Measurements from ENCODE around the gene IL19. TPM values are rescaled to one million over a fixed set of nuclear protein-coding genes. Genes with fewer than 3 reads are reported as not detected.

The IL19 gene
- total and polyA plus RNA-seq, 2 donors (not counting 3 experiments of a cell fraction or from before 2014, with no cell fraction given) = not detected

DNA sequence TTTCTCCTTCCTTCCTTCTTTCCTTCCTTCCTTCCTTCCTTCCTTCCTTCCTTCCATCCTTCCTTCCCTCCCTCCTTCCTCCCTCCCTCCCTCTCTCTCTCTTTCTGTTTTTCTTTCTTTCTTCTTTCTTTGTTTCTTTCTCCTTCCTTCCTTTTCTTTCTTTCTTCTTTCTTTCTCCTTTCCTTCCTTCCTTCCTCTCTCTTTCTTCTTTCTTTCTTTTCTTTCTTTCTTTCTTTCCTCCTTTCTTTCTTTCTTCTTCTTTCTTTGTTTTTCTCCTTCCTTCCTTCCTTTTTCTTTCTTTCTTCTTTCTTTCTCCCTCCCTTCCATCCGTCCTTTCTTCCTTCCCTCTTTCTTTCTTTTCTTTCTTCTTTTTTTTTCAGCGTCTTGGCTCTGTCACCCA, 18.1 kb upstream of the IL19 start:
- no peak overlapping the region for H2AFZ ChIP-seq (ENCODE audit: low read depth, low read length)
- no peak overlapping the region for H3K4me3 ChIP-seq (replicated peaks in 1 of 3; ENCODE audit: insufficient read depth in 1 of 3, low read depth in 1 of 3, low read length in 3 of 3)
- no peak overlapping the region for H3K27ac ChIP-seq (ENCODE audit: insufficient read depth, low read depth, low read length)
- H3K9ac ChIP-seq (replicated peaks; ENCODE audit: extremely low read depth, insufficient read depth, low read length) = no peak overlapping the region
- no peaks in the 10 kb centered on the region for H3K9me3 ChIP-seq (replicated peaks; ENCODE audit: control insufficient read depth, insufficient read depth, low read length)
- POLR2A ChIA-PET = no interaction called here
- intact Hi-C loops (cut with micrococcal nuclease) = no loop called here
- H3K9me1 ChIP-seq (replicated peaks; ENCODE audit: control insufficient read depth, extremely low read depth, insufficient read depth, low read length) = no peaks in the 10 kb centered on the region
- TF ChIP-seq POLR2AphosphoS5 (IDR thresholded peaks at IDR 0.05; ENCODE audit: insufficient read depth, low read depth, low read length) (no peak), MYC (IDR thresholded peaks at IDR 0.05; ENCODE audit: low read depth, low read length) (no peak), EZH2 (IDR thresholded peaks at IDR 0.05; ENCODE audit: borderline replicate concordance, low read depth, low read length, severe bottlenecking) (no peak), GATA2 (IDR thresholded peaks at IDR 0.05; ENCODE audit: insufficient read depth, insufficient read length, low read depth, low read length) (no peak), JUN (IDR thresholded peaks at IDR 0.05; ENCODE audit: borderline replicate concordance, insufficient read depth, insufficient read length, low read depth) (no peak), FOS (IDR thresholded peaks at IDR 0.05; ENCODE audit: borderline replicate concordance, insufficient read depth, low read length) (no peak), POLR2A (IDR thresholded peaks at IDR 0.05; ENCODE audit: low read depth, low read length) (no peak)
- TF ChIP-seq, protein P1, sequence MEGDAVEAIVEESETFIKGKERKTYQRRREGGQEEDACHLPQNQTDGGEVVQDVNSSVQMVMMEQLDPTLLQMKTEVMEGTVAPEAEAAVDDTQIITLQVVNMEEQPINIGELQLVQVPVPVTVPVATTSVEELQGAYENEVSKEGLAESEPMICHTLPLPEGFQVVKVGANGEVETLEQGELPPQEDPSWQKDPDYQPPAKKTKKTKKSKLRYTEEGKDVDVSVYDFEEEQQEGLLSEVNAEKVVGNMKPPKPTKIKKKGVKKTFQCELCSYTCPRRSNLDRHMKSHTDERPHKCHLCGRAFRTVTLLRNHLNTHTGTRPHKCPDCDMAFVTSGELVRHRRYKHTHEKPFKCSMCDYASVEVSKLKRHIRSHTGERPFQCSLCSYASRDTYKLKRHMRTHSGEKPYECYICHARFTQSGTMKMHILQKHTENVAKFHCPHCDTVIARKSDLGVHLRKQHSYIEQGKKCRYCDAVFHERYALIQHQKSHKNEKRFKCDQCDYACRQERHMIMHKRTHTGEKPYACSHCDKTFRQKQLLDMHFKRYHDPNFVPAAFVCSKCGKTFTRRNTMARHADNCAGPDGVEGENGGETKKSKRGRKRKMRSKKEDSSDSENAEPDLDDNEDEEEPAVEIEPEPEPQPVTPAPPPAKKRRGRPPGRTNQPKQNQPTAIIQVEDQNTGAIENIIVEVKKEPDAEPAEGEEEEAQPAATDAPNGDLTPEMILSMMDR (IDR thresholded peaks at IDR 0.05; ENCODE audit: extremely low read depth in 1 of 2, insufficient read depth in 1 of 2, low read depth in 1 of 2, low read length in 2 of 2) = no peak
- TF ChIP-seq, protein P2, sequence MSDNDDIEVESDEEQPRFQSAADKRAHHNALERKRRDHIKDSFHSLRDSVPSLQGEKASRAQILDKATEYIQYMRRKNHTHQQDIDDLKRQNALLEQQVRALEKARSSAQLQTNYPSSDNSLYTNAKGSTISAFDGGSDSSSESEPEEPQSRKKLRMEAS (IDR thresholded peaks at IDR 0.05; ENCODE audit: insufficient read depth, insufficient read length) = no peak
- H3K4me2 ChIP-seq (ENCODE audit: insufficient read depth, low read length) = no peak overlapping the region
- CTCF ChIA-PET = no interaction called here
- no peaks in the 10 kb centered on the region for H3K36me3 ChIP-seq (ENCODE audit: control insufficient read depth in 2 of 2, extremely low read depth in 1 of 2, insufficient read depth in 2 of 2, low read length in 2 of 2)
- H3K4me1 ChIP-seq (ENCODE audit: control insufficient read depth, extremely low read depth, insufficient read depth, low read length) = no peaks in the 10 kb centered on the region
- DNase-seq (ENCODE audit: low read depth, low spot score) = no peak
- dilution Hi-C loops (cut with MboI; ENCODE audit: extremely low pct_ligation_motif_present, low sequenced_read_pairs) = no loop called here
- H4K20me1 ChIP-seq (replicated peaks; ENCODE audit: control insufficient read depth, extremely low read depth, insufficient read depth, low read length) = no peaks in the 10 kb centered on the region
- FAIRE-seq = no peak
- no peaks in the 10 kb centered on the region for H3K79me2 ChIP-seq (ENCODE audit: control insufficient read depth, insufficient read depth, low read length)
- BruUV-seq (replicated peaks) = no TSS peak
- H3K27me3 ChIP-seq (ENCODE audit: control insufficient read depth in 2 of 2, insufficient read depth in 2 of 2, low read length in 2 of 2) = peaks cover 8 to 16% of the 10 kb centered on the region in 2 experiments

All from endothelial cell of umbilical vein (primary cell).